HepG2 (cell line): Measurements from ENCODE around the gene CTSW. TPM values are rescaled to one million over a fixed set of nuclear protein-coding genes. Genes with fewer than 3 reads are reported as not detected.
A peak's percentile ranks its signal among the peaks of the same experiment; 100 is the strongest.

Experiments
- ATF7 ChIP-seq, 2 experiments: fragments of 450-650 bp in 1 of 2; sonication (generic) in 1 of 2; formaldehyde crosslinking in 1 of 2; IDR thresholded peaks; 2 replicates each; pipeline versions ENCODE4 v1.4.0 to v1.6.1; 2016 to 2020; ENCODE audit warnings: antibody characterized with exemption in 1 of 2, mild to moderate bottlenecking in 1 of 2, missing genetic modification reagents in 1 of 2
- FOXJ3 ChIP-seq: sonication (generic); formaldehyde crosslinking; IDR thresholded peaks from 2 replicates; pipeline ENCODE4 v1.4.0; 2020; ENCODE audit warnings: missing genetic modification reagents, mild to moderate bottlenecking, borderline replicate concordance
- KLF11 ChIP-seq: IDR thresholded peaks from 2 replicates; pipeline ENCODE4 v1.6.1; 2016; ENCODE audit warnings: missing compliant biosample characterization
- RFX3 ChIP-seq: IDR thresholded peaks from 2 replicates; pipeline ENCODE4 v1.6.1; 2016; ENCODE audit warnings: missing biosample characterization, missing genetic modification reagents
- SMAD1 ChIP-seq: sonication (generic); formaldehyde crosslinking; IDR thresholded peaks from 2 replicates; pipeline ENCODE4 v1.4.0; 2020; ENCODE audit warnings: missing genetic modification reagents, low read depth, mild to moderate bottlenecking, borderline replicate concordance
- TP53 ChIP-seq: sonication (generic); formaldehyde crosslinking; conservative IDR thresholded peaks from 2 replicates; pipeline ENCODE4 v1.4.0; 2020; ENCODE audit warnings: missing genetic modification reagents
- ZNF121 ChIP-seq: sonication (generic); formaldehyde crosslinking; IDR thresholded peaks from 2 replicates; pipeline ENCODE4 v1.5.0; 2020; ENCODE audit warnings: mild to moderate bottlenecking, missing genetic modification reagents
- ZNF335 ChIP-seq: sonication (generic); formaldehyde crosslinking; IDR thresholded peaks from 2 replicates; pipeline ENCODE4 v1.4.0; 2020; ENCODE audit warnings: missing genetic modification reagents
- ZNF776 ChIP-seq: sonication (generic); formaldehyde crosslinking; IDR thresholded peaks from 2 replicates; pipeline ENCODE4 v1.4.0; 2020; ENCODE audit warnings: mild to moderate bottlenecking, missing genetic modification reagents
- ZNF790 ChIP-seq: sonication (generic); formaldehyde crosslinking; IDR thresholded peaks from 2 replicates; pipeline ENCODE4 v1.8.0; 2022; ENCODE audit warnings: missing genetic modification reagents, mild to moderate bottlenecking, borderline replicate concordance
- ZNF850 ChIP-seq: sonication (generic); formaldehyde crosslinking; conservative IDR thresholded peaks from 2 replicates; pipeline ENCODE4 v1.9.0; 2021; ENCODE audit warnings: mild to moderate bottlenecking, missing genetic modification reagents
- ZSCAN12 ChIP-seq: sonication (generic); formaldehyde crosslinking; IDR thresholded peaks from 2 replicates; pipeline ENCODE4 v1.9.0; 2021; ENCODE audit warnings: mild to moderate bottlenecking, missing genetic modification reagents
- ZSCAN21 ChIP-seq: sonication (generic); formaldehyde crosslinking; IDR thresholded peaks from 2 replicates; pipeline ENCODE4 v1.8.0; 2022; ENCODE audit warnings: mild to moderate bottlenecking, missing genetic modification reagents, moderate library complexity, borderline replicate concordance
- polyA plus RNA-seq, 8 experiments: library from polyadenylated mRNA; depleted of rRNA in 3 of 8; stranded (reverse) in 7 of 8; unstranded in 1 of 8; fragments of >200 nt; fragmentation: Illumina TruSeq in 4 of 8; extraction: Trizol in 4 of 8; gene quantifications; 2 replicates each; pipeline versions ENCODE4 v1.2.1 to v1.2.3, GENCODE V29; 2011 to 2016; ENCODE audit warnings: low read depth in 4 of 8, missing spikeins in 1 of 8, mixed read lengths in 1 of 8; ENCODE audit not compliant: insufficient read depth in 1 of 8
- total RNA-seq, 5 experiments: library from RNA; depleted of rRNA; stranded (reverse); fragments of >200 nt; fragmentation: Illumina TruSeq; extraction: Trizol; gene quantifications; 2 replicates each; pipeline ENCODE4 v1.2.3, GENCODE V29; 2016; ENCODE audit warnings: low read depth in 1 of 5
- TF ChIP-seq, protein P1 (sequence below): sonication (generic); formaldehyde crosslinking; IDR thresholded peaks from 2 replicates; pipeline ENCODE4 v1.4.0; 2020; ENCODE audit warnings: low read depth, mild to moderate bottlenecking, missing genetic modification reagents
- TF ChIP-seq, protein P2 (sequence below): IDR thresholded peaks from 2 replicates; pipeline ENCODE4 v1.6.1; 2016; ENCODE audit warnings: missing genetic modification reagents, missing compliant biosample characterization
- TF ChIP-seq, protein P3 (sequence below): sonication (generic); formaldehyde crosslinking; conservative IDR thresholded peaks from 2 replicates; pipeline ENCODE4 v1.4.0; 2020; ENCODE audit warnings: missing genetic modification reagents
- TF ChIP-seq, protein P4 (sequence below): sonication (generic); formaldehyde crosslinking; IDR thresholded peaks from 2 replicates; pipeline ENCODE4 v1.5.0; 2020; ENCODE audit warnings: mild to moderate bottlenecking, missing genetic modification reagents, borderline replicate concordance

Gene CTSW
- total and polyA plus RNA-seq, 2 of the 13 experiments (the other 11 are each of a cell fraction or from before 2014, with no cell fraction given), result 0.09 TPM; not detected in 1

DNA sequence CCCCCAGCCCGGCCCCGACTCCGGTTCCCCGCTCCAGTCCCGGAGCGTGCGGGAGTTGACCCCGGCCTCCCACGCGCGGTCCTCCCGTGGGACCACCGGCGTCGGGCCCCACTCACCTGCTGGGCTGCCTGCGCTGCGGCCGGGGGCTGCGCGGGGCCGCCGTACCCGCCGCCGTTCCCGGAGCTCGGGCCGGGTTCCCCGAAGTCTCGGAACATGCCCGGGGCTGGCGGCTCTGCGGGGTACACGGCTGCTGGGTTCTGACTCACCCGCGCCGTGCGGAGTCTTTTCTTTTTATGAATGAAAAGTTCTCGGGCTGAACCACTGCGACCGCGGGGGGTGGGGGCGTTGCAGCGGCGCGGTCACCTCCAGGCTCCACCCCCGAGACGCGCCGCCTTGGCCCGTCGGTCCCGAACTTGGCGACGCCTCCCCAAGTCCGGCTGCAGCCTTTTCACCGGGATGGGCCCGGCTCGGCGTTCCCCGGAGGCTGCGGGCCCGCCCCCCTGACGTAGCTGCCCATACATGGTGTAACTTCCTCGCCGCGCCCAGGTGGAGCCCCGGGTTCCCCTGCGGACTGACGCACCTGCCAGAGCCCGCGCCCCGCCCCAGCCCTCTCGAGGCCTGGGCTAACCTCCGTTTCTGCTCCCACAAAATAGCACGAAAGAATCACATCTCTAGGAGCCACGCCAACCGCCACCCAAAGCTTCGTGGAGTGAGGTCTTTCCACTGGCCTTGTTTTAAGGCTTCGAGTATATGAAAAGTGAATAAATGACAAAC lies 20.7 kb downstream of the CTSW start, which contains the start of gene FOSL1 (continued):
- TF ChIP-seq ZNF121 (CRISPR knock-in tag), result peak; percentile 46; the same call in 1 of the 2 replicates
- TF ChIP-seq ZNF850 (CRISPR knock-in tag), result no peak
- TF ChIP-seq ZSCAN12 (CRISPR knock-in tag), result no peak
- no peak; the same call in 1 of the 2 replicates for TF ChIP-seq ATF7 (IDR thresholded peaks at IDR 0.05)
- TF ChIP-seq ATF7 (CRISPR knock-in tag; IDR thresholded peaks at IDR 0.05), result no peak
- 0 out of 2 replicates have a peak, but pooled peaks have one; percentile 68 for TF ChIP-seq KLF11
- TF ChIP-seq, protein P1, sequence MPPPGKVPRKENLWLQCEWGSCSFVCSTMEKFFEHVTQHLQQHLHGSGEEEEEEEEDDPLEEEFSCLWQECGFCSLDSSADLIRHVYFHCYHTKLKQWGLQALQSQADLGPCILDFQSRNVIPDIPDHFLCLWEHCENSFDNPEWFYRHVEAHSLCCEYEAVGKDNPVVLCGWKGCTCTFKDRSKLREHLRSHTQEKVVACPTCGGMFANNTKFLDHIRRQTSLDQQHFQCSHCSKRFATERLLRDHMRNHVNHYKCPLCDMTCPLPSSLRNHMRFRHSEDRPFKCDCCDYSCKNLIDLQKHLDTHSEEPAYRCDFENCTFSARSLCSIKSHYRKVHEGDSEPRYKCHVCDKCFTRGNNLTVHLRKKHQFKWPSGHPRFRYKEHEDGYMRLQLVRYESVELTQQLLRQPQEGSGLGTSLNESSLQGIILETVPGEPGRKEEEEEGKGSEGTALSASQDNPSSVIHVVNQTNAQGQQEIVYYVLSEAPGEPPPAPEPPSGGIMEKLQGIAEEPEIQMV (CRISPR knock-in tag), result no peak
- no peak for TF ChIP-seq SMAD1
- TF ChIP-seq RFX3 (CRISPR knock-in tag), result no peak
- no peak for TF ChIP-seq ZNF335
- TF ChIP-seq ZNF790, result no peak
- TF ChIP-seq ZSCAN21 (CRISPR knock-in tag), result no peak
- no peak for TF ChIP-seq ZNF776 (CRISPR knock-in tag)
- TF ChIP-seq FOXJ3 (CRISPR knock-in tag), result no peak
- TF ChIP-seq, protein P2, sequence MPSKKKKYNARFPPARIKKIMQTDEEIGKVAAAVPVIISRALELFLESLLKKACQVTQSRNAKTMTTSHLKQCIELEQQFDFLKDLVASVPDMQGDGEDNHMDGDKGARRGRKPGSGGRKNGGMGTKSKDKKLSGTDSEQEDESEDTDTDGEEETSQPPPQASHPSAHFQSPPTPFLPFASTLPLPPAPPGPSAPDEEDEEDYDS, result peak; percentile 79
- TF ChIP-seq, protein P3, sequence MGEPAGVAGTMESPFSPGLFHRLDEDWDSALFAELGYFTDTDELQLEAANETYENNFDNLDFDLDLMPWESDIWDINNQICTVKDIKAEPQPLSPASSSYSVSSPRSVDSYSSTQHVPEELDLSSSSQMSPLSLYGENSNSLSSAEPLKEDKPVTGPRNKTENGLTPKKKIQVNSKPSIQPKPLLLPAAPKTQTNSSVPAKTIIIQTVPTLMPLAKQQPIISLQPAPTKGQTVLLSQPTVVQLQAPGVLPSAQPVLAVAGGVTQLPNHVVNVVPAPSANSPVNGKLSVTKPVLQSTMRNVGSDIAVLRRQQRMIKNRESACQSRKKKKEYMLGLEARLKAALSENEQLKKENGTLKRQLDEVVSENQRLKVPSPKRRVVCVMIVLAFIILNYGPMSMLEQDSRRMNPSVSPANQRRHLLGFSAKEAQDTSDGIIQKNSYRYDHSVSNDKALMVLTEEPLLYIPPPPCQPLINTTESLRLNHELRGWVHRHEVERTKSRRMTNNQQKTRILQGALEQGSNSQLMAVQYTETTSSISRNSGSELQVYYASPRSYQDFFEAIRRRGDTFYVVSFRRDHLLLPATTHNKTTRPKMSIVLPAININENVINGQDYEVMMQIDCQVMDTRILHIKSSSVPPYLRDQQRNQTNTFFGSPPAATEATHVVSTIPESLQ (CRISPR knock-in tag), result no peak
- TF ChIP-seq, protein P4, sequence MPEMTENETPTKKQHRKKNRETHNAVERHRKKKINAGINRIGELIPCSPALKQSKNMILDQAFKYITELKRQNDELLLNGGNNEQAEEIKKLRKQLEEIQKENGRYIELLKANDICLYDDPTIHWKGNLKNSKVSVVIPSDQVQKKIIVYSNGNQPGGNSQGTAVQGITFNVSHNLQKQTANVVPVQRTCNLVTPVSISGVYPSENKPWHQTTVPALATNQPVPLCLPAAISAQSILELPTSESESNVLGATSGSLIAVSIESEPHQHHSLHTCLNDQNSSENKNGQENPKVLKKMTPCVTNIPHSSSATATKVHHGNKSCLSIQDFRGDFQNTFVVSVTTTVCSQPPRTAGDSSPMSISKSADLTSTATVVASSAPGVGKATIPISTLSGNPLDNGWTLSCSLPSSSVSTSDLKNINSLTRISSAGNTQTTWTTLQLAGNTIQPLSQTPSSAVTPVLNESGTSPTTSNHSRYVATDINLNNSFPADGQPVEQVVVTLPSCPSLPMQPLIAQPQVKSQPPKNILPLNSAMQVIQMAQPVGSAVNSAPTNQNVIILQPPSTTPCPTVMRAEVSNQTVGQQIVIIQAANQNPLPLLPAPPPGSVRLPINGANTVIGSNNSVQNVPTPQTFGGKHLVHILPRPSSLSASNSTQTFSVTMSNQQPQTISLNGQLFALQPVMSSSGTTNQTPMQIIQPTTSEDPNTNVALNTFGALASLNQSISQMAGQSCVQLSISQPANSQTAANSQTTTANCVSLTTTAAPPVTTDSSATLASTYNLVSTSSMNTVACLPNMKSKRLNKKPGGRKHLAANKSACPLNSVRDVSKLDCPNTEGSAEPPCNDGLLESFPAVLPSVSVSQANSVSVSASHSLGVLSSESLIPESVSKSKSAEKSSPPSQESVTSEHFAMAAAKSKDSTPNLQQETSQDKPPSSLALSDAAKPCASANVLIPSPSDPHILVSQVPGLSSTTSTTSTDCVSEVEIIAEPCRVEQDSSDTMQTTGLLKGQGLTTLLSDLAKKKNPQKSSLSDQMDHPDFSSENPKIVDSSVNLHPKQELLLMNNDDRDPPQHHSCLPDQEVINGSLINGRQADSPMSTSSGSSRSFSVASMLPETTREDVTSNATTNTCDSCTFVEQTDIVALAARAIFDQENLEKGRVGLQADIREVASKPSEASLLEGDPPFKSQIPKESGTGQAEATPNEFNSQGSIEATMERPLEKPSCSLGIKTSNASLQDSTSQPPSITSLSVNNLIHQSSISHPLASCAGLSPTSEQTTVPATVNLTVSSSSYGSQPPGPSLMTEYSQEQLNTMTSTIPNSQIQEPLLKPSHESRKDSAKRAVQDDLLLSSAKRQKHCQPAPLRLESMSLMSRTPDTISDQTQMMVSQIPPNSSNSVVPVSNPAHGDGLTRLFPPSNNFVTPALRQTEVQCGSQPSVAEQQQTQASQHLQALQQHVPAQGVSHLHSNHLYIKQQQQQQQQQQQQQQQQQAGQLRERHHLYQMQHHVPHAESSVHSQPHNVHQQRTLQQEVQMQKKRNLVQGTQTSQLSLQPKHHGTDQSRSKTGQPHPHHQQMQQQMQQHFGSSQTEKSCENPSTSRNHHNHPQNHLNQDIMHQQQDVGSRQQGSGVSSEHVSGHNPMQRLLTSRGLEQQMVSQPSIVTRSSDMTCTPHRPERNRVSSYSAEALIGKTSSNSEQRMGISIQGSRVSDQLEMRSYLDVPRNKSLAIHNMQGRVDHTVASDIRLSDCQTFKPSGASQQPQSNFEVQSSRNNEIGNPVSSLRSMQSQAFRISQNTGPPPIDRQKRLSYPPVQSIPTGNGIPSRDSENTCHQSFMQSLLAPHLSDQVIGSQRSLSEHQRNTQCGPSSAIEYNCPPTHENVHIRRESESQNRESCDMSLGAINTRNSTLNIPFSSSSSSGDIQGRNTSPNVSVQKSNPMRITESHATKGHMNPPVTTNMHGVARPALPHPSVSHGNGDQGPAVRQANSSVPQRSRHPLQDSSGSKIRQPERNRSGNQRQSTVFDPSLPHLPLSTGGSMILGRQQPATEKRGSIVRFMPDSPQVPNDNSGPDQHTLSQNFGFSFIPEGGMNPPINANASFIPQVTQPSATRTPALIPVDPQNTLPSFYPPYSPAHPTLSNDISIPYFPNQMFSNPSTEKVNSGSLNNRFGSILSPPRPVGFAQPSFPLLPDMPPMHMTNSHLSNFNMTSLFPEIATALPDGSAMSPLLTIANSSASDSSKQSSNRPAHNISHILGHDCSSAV, result no peak
- no peak for TF ChIP-seq TP53 (CRISPR knock-in tag)
